Amygdala (tissue), 56 donors: ENCODE results near the gene WDFY4.
A peak's percentile ranks its signal among the peaks of the same experiment; 100 is the strongest.

Experiments used
- DNase-seq, 56 donors: peaks; one replicate each; lab custom pipeline; 2025; lab: John Stamatoyannopoulos, UW

WDFY4 gene

DNA sequence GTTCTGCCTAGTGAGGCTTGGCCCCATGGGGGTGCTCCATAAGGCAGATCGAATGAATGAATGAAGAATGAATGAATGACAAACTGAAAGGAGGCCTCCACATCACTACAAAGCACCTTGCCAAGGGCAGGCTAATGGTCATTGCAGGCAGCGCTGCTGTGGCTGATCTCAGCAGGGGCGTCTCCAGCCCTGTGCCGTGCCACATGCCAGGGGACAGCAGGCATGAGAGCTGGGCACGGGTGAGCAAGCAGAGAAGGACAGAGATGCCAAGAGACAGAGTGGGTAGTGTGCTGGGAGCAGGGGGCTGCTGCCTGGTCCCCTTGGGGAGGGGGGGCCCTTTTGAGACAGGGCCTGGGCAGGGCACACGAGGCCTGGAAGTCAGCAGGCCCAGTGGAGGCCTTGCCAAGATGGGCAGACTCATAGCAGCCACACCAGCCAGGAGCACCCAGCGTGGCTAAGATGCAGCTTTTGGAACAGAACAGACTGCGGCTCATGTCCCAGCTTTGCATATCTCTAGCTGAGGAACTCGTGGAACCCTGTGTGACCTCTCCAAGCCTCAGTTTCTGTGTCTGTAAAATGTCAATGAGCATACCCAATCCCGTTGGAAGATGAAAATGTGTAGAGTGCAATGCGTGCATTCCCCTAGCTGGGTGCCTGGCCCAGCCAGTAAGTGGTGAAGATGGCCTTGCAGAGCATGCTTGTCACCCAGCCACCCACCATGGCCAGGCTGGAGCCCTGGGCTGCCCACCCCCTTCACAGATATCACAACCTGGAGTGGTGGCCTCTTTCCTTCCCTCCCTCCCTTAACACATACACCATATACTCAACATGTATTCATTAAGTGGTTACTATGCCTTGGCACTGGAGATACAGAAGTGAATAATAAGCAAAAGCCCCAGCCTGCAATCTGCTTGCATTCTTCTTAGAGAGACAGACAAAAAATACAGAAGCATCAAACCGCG, 316.0 kb downstream of the WDFY4 start:
- no peak for DNase-seq

DNA sequence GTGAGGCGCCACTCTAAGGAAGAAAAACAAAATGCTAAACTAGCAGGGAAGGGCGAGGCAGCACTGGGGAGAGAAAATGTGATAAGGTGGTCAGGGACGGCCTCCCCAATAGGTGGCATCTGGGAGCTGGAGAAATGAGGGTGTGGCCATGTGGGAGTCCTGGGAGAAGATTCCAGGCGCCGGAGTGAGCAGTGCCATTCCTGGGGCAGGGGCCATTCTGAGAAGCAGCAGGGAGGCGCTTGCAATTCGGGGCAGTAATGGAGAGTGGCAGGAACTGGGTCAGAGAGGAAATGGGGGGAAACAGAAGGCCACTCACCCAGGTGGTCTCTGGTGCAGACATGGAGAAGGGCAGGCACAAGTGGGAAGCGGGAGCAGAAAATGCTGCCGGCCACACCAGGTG, 316.7 kb downstream of the WDFY4 start:
- no peak for DNase-seq

- no peak for DNase-seq
These were observed 317.4 kb downstream of the WDFY4 start for GRCh38 chr10:49001870-49002672.

DNA sequence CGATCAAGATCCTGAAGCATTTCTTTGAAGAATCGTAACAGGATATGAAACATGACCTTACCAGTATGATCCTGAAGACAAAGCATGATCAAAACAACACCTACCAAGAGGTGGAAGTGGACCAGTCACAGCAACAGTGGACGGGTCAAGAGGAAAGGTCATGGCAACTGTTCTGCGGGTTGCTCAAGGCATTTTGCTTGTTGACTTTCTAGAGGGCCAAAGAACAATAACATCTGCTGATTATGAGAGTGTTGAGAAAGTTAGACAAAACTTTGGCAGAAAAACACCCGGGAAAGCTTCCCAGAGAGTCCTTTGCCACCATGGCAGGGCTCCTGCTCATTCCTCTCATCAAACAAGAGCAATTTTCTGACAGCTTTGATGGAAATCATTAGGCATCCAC, 320.6 kb downstream of the WDFY4 start:
- no peak for DNase-seq

- DNase-seq: no peak
These were observed 322.5 kb downstream of the WDFY4 start for GRCh38 chr10:49007129-49007528.

DNA sequence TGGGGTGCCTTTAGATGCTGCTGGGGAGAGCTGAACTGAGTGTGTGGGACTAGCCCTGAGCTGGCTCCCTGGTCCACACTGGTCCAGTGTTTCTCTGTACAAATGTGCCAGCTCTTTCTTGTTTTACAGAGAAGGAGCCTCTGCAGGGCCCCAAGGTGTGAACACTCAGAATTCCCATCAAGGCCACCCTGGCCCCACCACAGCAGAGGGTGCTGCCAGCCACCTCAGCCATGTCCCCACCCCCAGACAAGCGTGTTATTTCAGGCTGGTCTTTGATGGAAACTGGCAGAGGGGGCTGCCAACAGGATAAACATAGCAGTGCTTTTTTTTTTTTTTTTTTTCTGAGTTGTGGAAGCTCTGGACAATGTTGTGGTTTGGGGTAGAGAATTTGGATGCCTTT, 323.4 kb downstream of the WDFY4 start:
- no peak for DNase-seq

DNA sequence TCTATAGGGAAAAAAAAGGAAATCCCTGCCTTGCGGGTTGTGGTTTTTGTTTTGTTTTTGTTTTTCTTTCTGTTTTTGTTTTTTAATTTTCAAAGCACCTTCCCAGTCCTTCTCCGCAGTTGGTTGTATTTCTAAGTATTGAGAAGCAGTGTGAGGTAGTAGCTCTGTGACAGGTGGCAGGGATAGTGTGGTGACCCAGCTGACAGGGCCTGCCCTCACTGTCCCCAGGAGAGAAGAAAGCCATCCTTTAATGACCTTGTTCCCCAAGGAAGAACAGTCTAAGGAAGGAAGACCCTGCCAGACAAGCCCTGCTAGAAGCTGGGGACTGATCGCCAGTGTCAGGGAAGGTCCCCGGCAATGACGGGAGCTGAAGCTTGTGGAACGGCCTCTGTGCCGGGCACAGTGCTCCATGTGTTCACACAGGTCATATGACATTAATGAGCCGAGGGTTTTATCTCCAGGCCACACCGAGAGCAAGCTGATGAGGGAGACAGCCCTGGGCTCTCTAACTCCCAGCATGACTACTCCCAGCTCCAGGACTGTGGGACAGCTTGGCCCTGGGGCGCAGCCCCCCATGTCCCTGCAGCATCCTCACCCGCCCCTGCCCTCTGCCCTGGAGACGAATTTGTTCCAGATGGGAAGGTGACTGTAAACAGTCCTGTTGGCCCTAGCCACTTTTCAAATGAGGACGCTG, 324.0 kb downstream of the WDFY4 start:
- no peak for DNase-seq

DNA sequence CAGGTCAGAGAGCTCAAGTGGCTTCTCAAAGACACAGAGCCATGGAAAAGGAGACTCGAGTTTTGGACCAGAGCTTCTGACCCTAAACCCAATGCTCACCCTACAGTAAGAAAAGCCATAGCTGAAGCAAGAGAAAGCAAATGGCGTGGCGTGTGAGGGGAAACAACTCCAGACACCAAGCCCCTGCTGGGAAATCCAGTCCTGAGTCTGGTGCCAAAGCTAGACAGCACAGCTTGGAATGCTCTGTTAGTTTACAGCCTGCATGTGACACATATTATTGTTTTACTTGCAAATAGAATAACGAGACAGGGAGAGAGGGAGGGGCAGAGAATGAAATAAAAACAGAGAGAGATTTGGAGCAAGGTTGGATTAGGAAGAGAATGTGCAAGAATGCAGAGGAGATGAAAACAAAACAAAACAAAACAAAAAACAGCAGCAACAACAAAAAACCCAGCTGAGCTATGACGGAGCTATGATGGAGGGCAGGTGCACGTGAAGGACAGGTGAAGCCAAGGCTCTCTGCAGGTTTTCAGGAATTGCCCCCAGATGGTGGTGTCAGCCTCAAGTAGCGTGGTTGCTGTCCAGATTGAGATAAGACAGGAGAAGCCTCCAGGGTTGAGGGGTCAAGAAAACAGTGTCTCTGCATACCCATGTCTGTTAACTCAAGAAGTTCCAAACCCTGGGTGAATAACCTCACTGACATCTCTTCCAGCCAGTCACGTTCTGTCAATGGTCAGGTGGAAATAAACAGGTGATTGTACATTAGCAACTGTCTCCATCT, 324.7 kb downstream of the WDFY4 start:
- no peak for DNase-seq

- peak in 2 of 56 donors; percentile 9 to 23 for DNase-seq
These were observed 325.6 kb downstream of the WDFY4 start for GRCh38 chr10:49010295-49010694.

GRCh38 chr10:49010865-49011264, 326.2 kb downstream of the WDFY4 start:
- DNase-seq: no peak

DNA sequence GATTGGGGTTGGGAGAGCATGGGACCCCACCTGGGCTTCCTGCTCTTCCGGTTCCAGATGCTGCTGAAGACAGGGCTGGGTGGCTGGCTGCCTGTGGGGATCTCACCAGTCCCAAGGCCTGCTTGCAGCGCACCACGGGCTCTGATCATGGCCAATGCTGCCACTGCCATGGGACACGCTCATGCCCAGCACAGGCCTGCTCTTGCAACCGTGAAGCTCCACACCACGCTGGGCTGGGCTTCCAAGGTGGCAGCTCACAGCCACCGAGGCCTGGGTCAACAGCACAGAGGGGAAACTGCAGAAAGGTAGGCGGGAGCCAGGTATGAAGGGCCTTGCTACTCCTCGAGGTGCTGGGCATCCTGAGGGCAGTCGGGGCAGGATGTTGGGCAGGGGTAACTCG, 327.1 kb downstream of the WDFY4 start:
- DNase-seq: no peak

DNA sequence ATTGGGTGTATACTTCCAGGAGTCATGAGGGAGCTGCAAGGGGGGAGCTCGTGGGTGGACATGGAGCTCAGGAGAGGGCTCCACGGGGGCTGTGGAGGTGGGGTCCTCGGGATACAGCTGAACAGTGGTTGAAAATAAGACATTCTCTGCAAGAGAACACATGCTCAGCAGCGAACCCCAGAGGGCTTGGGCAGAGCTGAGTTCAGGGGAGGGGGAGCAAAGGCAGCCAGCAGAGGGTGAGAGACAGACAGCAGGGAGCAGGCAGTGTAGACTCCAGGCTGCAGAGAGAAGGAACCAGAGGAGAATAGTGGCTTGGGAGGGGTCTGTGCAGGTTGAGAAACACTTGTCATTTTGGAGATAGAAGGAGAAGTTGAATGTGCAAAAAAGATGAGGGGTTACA, 327.9 kb downstream of the WDFY4 start:
- DNase-seq: no peak

DNA sequence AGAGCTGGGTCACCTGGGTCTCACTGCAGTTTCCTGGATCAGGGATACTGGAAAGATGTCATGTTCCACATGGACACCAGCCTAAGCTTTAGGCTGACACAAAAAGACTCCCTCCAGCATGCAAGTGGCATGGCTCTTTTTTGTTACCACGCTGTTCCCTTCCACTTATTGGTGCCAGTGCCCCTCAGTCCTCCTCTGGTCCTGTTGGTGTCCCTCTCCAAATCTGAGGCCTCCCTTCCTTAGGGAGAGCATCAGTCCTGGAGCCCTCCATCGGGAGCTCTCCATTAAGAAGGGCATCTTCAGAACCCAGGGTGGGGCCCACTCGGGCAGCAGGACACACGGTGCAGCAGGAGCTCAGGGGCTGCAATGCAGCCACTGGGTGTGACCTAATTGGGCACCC, 331.0 kb downstream of the WDFY4 start:
- DNase-seq: no peak

- DNase-seq: no peak
These were observed 337.0 kb downstream of the WDFY4 start for GRCh38 chr10:49021685-49022084.

GRCh38 chr10:49023071-49023470, 338.4 kb downstream of the WDFY4 start:
- DNase-seq: no peak

GRCh38 chr10:49023752-49024151, 339.1 kb downstream of the WDFY4 start:
- no peak for DNase-seq

- no peak for DNase-seq
These were observed 339.8 kb downstream of the WDFY4 start for GRCh38 chr10:49024484-49024883.

DNA sequence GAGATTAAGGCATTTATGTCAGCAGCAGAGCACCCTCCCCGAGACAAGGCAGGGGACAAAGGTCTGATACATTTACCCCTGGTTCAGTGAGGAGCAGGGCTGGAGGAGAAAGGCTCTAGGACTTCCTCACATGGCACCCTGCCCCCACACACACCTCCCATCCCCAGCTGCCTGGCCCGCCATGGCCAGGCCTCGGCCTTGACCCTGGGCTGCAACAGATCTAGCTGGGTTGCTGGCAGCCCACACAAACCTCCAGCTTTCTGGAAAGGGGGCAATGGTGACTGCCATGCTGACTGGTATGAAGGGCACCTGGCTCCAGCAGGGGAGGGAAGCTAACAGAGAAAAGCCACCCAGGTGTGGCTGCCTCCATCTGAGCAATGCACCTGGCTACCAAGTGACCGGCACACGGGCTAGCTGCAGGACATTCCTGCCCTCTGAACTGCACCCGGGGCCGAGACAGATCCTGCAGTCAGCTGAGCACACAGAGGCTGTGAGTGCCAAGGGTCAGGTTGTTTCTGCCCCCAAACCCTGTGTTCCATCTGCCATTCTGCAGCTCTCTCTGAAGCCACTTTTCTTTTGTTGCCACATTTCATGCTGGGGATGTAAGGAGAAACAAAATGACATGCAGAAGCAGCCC, 340.8 kb downstream of the WDFY4 start:
- DNase-seq: no peak

GRCh38 chr10:49028639-49029038, 344.0 kb downstream of the WDFY4 start:
- no peak for DNase-seq

DNA sequence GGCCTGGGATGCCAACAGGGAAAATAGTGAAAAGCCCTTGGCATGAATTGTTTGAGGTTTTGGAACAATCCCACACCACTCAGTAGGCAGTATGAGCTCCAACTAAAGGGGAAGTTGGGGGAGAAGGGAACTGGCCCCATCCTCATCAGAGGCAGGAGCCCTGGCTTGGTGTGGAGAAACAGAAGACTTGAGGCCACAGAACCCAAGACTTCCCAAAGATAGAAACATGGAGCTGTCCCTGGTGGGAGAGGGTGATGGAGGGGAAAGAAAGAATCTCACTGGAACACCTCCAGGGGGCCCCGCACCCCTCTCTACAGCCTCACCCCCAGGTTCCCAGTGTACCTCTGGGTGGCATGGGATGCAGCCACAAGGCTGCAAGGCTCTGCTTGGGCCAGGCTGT, 345.0 kb downstream of the WDFY4 start:
- DNase-seq: no peak
